D721Med (cell line): ENCODE measurements around the gene ROPN1L.
"Not testable (repeated sequence)": the region's sequence is repeated elsewhere in the genome, so short reads cannot be mapped to it uniquely, and the experiment has no call there.

Experiments used
- DNase-seq: peaks from one replicate; pipeline ENCODE4 v3.0.0; 2011; ENCODE audit warnings: low spot score; ENCODE audit not compliant: insufficient read length
- FAIRE-seq: peaks from 2 replicates; lab custom pipeline; 2011; peaks lifted over from hg19 to GRCh38; lab: Jason Lieb, UNC
- CTCF ChIP-seq: IDR thresholded peaks from 2 replicates; pipeline ENCODE4 v1.5.1; 2012; ENCODE audit warnings: mild to moderate bottlenecking, control low read depth; ENCODE audit not compliant: insufficient read depth; ENCODE audit errors: missing control alignments

ROPN1L gene

GRCh38 chr5:10509575-10509974 lies 67.9 kb downstream of the ROPN1L start:
- FAIRE-seq (peak; percentile 92), DNase-seq (peak; percentile 53)
- TF ChIP-seq CTCF: no peak

DNA sequence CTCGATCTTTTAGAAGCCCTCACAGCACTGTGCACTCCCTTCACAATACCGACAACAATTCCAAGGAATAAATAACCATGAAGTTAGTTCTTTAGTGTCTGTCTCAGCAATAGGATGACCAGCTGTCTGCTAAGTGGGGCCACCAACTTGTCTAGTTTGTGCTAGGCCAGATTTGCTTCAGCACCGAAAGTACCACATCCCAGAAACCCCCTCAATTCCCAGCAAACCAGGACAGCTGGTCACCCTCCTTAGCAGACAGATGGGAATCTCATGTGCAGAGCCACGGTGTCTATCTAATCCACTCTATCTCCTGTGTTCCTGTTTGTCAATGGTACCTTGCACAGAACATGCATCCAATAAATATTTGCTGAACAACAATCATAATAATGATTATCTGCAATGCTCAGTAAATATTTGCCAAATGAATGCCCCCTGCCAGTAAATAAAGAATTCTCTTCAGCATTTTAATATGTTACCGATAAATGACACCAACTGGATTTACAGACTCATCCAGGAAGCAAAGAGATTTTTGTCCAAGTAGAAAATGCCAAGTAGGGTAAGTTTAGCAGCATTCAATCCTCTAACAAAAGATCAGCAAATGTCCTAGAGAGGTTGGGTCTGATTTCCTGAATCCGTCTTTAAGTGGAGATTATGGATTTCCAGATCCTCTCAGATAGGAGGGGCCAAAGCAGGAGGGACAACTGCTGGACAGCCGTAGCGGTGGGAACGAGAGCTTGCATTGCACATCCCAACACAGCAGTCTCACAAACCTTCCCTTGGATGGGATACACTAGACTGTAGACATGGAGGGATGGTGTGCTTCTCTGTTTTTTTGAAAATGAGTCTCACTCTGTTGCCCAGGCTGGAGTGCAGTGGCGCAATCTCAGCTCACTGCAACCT lies 70.3 kb downstream of the ROPN1L start:
- no peak for DNase-seq
- peak; percentile 77 for FAIRE-seq
- TF ChIP-seq CTCF: no peak

DNA sequence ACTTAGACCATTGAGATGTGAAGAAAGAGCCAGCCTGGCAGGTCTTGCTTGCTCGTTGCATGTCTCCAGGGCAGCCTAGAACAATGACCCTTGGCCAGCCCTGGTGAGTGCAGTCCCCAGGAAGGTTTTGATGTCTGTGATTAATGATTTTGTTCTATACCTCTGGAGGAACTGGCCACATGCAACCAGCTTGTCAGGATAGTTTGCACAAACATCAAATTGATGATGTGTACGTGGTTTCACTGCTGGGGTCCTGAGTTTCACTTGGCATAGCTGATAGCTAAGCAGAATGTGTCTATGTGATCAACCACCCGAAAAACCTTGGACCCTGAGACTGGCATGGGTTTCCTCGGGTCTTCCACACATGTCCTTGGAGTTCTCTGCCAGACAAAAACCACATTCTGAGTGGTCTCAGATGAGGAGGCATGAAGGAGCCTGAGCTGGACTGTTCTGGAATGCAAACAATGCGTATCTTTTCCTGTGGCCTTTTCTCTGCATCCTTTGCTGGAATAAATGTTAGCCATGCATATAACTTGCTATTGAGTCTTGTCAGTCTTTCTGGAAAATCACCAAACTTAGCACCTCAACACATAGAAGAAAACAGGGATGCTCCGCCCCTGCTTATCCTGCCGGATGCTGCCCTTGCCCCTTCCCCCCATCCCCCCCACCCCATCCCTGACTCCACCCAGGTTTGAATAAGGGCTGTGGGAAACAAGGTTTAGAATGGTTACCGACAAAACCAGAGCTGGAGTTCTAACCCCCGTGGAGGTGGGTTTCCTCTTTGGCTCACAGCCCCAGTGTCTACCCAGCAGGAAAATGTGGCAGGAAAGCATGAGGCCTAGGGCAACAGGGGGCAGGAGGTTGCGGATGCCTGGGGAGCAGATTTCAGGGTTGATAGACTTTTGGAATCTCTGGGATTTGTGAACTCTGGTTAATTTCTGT lies 72.1 kb downstream of the ROPN1L start:
- DNase-seq (no peak), FAIRE-seq (no peak)
- no peak for TF ChIP-seq CTCF

DNA sequence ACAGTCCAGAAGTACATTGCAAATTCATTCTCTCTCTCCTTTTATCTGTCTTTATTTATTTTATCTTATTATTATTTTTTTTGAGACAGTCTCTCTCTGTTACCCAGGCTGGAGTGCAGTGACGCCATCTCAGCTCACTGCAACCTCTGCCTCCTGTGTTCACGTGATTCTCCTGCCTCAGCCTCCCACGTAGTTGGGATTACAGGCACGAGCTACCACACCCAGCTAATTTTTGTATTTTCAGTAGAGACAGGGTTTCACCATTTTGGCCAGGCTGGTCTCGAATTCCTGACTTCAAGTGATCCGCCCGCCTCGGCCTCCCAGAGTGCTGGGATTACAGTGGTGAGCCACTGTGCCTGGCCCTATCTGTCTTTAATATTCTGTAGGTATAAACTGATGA lies 72.9 kb downstream of the ROPN1L start:
- FAIRE-seq, DNase-seq: not testable (repeated sequence)
